NT2/D1 (cell line): ENCODE measurements around the gene AOPEP.

ENCODE experiments used
- YY1 ChIP-seq: IDR thresholded peaks from 2 replicates; pipeline ENCODE4 v1.6.1; 2011; ENCODE audit not compliant: insufficient read length, insufficient read depth
- ZNF274 ChIP-seq: IDR thresholded peaks from 2 replicates; pipeline ENCODE4 v1.6.1; 2011; ENCODE audit warnings: mild to moderate bottlenecking, low read depth, low read length

DNA sequence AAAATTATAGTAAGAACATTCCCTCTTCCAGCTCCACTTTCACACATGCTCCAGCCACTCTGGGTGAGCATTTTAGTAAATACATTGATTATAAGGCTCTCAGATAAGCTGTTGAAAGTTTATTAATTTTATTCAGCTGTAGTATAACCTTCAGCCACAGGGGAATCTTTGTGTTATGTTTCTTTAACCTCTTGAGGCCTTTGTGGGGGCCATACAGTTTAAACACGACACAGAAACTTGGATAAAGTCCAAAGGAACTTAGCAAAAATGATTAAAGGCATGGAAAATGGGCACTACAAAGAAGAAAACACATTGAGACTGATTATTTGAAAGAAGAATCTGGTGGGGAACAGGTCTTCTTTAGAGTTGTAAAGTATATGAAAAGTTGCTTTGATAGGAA lies 70.2 kb downstream of the AOPEP start:
- TF ChIP-seq ZNF274 (no peak), YY1 (no peak)
